Stimulated activated naive CD4-positive, alpha-beta T cell (primary cell): Measurements from ENCODE around the gene NRP2.

Experiments used
- DNase-seq, 6 experiments: peaks; one replicate each; lab custom pipeline; 2025; lab: John Stamatoyannopoulos, UW

NRP2 gene

GRCh38 chr2:205807758-205808157 is 125.5 kb downstream of the NRP2 start:
- no peak for DNase-seq

DNA sequence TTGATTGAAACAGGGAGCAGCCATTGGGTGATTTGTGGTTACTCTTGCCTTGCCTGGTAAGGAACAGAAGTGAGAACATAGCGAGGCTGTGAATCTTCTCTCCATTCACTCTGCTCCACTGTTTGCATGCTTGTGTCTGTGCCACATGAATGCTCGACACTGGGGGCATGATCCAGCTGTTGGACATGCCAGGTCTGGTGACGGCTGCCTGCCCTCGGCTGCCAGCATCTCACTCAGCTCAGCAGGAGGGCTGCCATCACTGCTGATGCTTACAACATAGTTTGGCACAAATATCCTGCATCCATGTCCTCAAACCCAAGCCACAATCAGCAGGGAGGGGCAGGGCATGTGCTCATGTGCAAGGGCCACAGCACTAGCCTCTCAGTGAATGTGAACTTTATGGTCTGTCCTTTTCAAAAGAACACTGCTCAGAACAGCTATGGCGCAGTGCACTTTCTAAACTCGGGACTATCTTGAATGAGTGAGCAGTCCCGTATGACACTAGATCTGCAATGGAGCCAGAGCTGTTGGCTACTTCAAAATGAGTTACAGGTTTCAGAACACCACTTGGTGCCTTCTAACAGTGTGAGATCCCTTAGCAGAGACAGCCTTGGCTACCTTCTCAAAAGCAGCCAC is 126.3 kb downstream of the NRP2 start:
- no peak for DNase-seq

DNA sequence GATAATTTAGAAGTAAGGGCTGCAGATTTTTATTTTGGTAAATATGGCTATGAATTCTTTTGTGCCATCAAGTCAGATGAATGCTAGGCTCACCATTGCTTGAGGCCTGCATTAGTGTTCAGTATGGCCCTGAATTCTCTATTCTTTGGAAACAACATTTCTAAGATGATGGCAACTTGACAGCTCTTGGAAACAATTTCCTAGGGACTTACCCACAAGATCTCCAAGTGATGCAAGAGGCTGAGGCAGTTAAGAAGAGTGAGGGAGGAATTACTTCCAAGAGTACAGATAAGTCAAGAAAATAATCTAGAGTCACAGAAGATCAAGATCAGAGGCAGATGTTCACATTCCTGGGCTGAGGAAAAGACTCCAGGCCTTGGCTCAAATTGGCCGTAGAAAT is 129.1 kb downstream of the NRP2 start:
- no peak for DNase-seq

DNA sequence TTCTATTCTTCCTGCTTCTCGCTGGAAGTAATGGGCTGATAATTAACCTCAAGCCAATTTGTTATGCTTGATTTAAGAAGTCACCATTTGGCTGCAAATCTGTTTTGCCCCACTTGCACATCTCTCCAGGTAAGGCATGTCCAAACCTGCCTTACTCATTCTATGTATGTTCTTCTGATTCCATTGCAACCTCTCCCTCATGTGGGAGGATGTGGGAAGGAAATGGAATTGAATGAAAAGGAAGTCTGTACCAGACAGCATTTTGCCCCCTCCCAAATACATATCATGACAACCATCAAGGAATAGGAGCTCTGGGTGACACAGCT is 131.7 kb downstream of the NRP2 start:
- DNase-seq: no peak

DNA sequence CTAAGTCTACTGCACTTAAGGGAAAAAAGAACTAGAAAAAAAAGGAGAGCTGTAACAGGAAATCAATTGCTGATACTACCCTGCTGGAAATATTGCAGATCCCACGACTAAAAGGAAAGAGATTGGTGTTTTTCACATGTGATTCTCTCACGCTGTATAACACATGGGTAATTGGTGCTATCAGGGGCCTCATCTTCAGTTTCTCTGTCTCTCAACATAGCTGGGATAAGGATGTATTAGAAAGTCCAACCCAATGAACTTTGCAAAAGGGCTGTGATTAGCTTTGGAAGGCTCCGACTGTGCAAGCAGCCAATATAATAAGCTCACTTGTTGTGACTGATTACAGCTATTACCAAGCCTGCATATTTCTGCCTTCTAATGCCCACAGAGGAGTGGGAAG is 133.4 kb downstream of the NRP2 start:
- no peak for DNase-seq

DNA sequence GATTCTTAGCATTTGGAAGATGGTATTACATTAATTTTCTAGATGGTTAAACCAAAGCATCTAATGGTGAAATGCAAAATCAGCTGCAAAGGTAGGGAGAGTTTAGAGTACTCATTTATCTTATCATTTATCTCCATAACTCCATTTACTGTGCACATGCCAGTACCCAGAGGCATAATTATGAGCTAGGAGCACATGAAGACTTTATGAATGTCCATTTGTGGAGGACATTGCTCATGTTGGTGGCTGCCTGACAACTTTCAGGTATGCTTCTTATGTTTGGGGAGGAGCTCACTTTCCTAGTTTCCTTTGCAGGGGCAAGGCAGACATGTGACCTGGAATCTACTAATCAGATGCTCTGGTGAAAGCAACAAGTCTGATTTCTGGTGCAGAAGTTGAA is 134.0 kb downstream of the NRP2 start:
- DNase-seq: no peak

DNA sequence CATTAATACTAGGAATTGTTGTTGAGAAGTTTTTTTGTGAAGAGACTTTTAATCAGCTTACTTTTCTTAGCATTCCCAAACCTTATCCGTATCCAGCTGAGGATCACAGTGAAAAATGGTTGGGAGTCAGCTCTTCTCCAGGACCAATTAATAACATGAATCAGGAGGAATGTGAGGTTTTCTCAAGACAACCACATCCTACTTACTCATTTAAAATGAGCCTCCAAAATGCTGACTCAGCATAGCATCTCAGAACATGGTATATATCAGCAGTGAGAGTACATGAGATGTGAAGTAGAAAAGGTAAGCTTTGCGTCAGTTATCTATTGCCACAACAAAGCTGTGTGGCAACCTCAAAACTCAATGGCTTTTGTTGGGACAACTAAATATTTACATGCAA is 140.3 kb downstream of the NRP2 start:
- DNase-seq: no peak

DNA sequence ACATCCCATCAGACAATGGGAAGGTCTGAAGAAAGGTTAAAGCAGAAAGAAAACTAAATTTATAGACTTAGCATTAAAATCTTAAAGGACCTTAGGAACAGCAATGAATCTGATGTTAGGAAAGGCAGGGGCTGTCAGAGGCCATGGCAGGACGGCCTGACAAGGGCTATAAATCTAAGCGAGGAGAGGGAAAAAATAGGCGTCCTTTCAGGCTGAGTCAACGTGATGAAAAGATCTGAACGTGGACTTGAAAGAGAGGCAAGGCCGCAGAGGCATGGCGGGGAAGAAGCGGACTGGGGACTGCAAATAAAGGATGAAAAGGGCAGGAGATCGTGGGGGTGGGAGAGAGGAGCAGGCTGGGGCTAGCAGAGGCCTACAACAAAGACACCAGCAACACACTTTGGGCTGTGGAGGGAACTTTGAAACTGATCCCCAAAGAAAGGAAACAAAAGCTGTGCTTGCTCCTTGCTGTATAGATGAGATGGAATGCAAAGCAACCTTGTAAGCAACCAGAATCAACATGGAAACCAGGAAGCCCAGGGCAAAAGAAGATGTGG is 145.6 kb downstream of the NRP2 start:
- DNase-seq: no peak

DNA sequence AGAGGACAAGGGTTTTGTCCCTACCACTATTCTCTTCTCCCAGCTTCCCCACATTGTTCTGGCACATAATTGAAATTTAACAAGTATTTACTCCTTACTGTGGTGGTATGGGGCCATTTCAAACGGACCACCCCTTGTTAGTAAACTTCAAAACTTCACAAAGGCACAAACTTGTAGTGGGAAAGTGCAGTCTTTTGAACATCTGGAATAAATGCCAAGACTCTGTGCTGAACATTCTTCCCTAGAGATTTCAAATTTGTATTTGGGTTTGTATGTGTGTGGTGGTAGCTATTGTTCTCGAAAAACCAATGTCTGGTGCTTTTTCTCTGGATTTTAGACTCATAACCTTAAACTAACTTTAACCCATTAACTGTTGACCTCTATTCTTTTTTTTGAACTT is 151.6 kb downstream of the NRP2 start:
- no peak for DNase-seq

GRCh38 chr2:205834796-205835195 is 152.5 kb downstream of the NRP2 start:
- no peak for DNase-seq

DNA sequence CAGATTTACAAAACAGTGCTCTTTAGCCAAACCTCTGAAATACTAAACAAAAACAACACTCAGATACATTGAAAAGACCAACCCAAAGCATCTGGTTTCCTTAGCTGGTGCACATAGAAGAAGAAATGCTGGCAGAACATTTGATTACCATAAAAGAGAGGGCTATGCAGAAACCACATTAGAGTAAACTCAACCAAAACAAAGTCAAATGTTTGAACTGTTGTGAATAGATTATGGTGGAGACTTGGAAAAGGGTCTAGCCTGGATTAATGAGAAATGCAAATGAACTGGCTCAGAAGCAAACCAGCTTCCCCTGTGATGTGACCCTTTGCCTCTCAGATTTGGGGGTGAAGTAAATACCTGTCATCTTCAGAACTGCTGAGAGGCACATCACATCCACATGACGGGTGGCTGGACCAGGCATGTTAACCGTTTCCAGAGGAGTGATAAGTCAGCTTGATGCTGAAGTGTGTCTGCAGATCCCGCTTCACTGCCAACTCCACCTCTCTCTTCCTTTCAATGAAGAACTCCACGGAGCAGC is 153.0 kb downstream of the NRP2 start:
- no peak for DNase-seq

DNA sequence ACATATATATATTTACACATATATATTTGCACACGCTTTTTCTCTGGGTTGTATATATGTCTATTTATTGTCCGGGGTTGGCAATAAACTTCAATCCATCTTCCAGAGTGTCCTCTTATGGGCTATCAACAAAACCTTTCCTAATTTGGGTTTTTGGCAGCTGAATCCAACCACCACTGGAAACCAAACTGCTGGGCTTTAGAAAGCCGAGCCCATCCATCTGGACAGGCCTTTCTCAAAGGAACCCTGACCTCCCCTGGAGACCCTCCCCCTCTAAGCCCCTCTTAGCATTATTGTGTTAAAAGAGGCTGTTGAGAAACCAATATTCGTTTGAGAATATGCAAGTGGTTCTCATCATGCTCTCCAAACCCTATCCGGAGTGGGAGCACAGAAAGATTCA is 153.6 kb downstream of the NRP2 start:
- no peak for DNase-seq

- no peak for DNase-seq
Measured at GRCh38 chr2:205836477-205837221, 154.3 kb downstream of the NRP2 start.

DNA sequence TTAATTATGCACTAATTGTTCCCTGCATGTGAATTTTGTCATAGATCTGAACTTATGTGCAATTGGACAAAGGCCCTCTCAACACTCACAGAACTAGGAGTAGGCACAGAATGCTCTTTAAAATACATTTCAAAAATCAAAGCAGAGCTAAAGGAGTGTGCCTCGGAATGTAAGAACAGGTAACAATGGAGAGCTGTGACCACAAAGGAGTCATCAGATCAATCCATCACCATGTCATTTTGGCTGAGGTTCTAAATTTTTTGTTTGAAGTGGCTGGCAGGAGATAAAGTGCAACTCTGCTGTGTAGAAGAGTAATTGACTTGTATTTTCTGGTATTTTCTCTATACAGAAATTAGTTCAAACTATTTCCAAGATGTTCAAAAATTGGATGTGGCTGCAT is 155.4 kb downstream of the NRP2 start:
- no peak for DNase-seq

- no peak for DNase-seq
Measured at GRCh38 chr2:205845446-205845845, 163.1 kb downstream of the NRP2 start.
